Esophagus squamous epithelium (tissue), 4 donors: ENCODE data around the gene RAPGEF4.

Source experiments
- CTCF ChIP-seq, 6 experiments: fragments of 450-650 bp in 4 of 6; fragments of 200-600 bp in 2 of 6; sonication (generic) in 2 of 6; IDR thresholded peaks; one replicate each; pipeline ENCODE4 v1.5.1; 2016 to 2019; ENCODE audit warnings: antibody characterized with exemption in 6 of 6, mild to moderate bottlenecking in 4 of 6, moderate library complexity in 4 of 6
- POLR2A ChIP-seq, 4 donors: fragments of 450-650 bp; IDR thresholded peaks; one replicate each; pipeline ENCODE4 v1.6.1; 2017; ENCODE audit warnings: antibody characterized with exemption in 4 of 4, mild to moderate bottlenecking in 4 of 4, moderate library complexity in 3 of 4

DNA sequence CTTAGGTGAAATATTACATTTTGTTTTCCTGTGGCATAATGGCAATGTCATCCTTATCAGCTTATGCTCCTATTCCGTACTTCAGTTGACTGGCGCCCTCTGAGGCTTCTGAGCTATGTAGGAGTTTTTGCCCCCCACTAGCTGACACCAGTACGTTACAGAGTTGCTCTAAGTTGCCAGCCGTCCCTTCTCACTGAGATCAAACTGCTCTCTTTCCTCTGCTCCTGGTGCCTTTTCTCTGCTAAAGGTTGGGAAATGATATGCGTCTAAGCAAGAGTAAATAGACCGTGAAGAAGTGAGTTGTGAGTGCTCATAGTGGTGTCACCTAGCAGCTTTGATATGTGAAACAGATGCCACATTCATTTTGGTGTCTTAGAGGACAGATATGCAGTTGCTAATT lies 99.2 kb downstream of the RAPGEF4 start:
- no peak for TF ChIP-seq CTCF (IDR thresholded peaks at IDR 0.05)
- TF ChIP-seq POLR2A (IDR thresholded peaks at IDR 0.05), result no peak
